Activated naive CD4-positive, alpha-beta T cell treated with anti-CD3 and anti-CD28 coated beads for 36 hours (primary cell): Measurements from ENCODE around the gene OR4K15. TPM values are rescaled to one million over a fixed set of nuclear protein-coding genes. Genes with fewer than 3 reads are reported as not detected.
A peak's percentile ranks its signal among the peaks of the same experiment; 100 is the strongest.
"Not testable (repeated sequence)": the region's sequence is repeated elsewhere in the genome, so short reads cannot be mapped to it uniquely, and the experiment has no call there.

Experiments
- CTCF ChIA-PET: fragments of 350-600 bp; sonication (Branson Sonifier 250); formaldehyde crosslinking; loops from one replicate; lab custom pipeline; 2021; ENCODE audit warnings: antibody characterized with exemption; lab: Charles Lee
- DNase-seq: peaks from one replicate; pipeline ENCODE4 v3.0.0-alpha.2; 2020
- H3K27ac Mint-ChIP-seq: one replicate; pipeline ENCODE4 v1.8.0; 2021; ENCODE audit warnings: mild to moderate bottlenecking, mixed read lengths
- H3K27me3 Mint-ChIP-seq: one replicate; pipeline ENCODE4 v1.8.0; 2021; ENCODE audit warnings: low read depth, mixed read lengths
- H3K36me3 Mint-ChIP-seq: one replicate; pipeline ENCODE4 v1.8.0; 2021; ENCODE audit warnings: low read depth, mixed read lengths
- H3K4me1 Mint-ChIP-seq: one replicate; pipeline ENCODE4 v1.8.0; 2021; ENCODE audit warnings: low read depth, mixed read lengths
- H3K4me3 Mint-ChIP-seq: one replicate; pipeline ENCODE4 v1.8.0; 2021; ENCODE audit warnings: mild to moderate bottlenecking, moderate library complexity, mixed read lengths
- H3K9me3 Mint-ChIP-seq: one replicate; pipeline ENCODE4 v1.8.0; 2021; ENCODE audit warnings: mixed read lengths
- intact Hi-C: fragments of 100-400 bp; cut with micrococcal nuclease; formaldehyde crosslinking; loops from one replicate; pipeline ENCODE4 v1.15.1; 2023
- total RNA-seq, 2 experiments: library from RNA; stranded (reverse); gene quantifications; one replicate each; pipeline ENCODE4 v1.2.3, GENCODE V29; 2021

Gene OR4K15
- not detected for total RNA-seq

- CTCF ChIA-PET: no interaction called here
- Mint-ChIP-seq H3K9me3 (peaks cover 3% of the 10 kb centered on the region), H3K27ac (no peak within 1 kb of the TSS), H3K4me3 (no peak within 1 kb of the TSS), H3K27me3 (no peaks in the 10 kb centered on the region), H3K4me1 (peaks cover 33% of the 10 kb centered on the region), H3K36me3 (no peaks in the 10 kb centered on the region)
- DNase-seq: no peak
- intact Hi-C loops: no loop called here
These were observed at the start of gene OR4K15 for GRCh38 chr14:19975291-19975690. Gene OR4K15 (plus strand): TSS chr14:19975591. CDS start chr14:19975591, 0 bp downstream.

- Mint-ChIP-seq H3K27ac (no peak within 1 kb of the TSS), H3K4me1 (no peaks in the 10 kb centered on the region), H3K27me3 (peaks cover 1% of the 10 kb centered on the region), H3K4me3 (no peak within 1 kb of the TSS), H3K36me3 (no peaks in the 10 kb centered on the region), H3K9me3 (no peaks in the 10 kb centered on the region)
- CTCF ChIA-PET: no interaction called here
- intact Hi-C loops: no loop called here
- no peak for DNase-seq
These were observed 44.8 kb upstream of the OR4K15 start, which contains the start of gene OR4K1 for GRCh38 chr14:19930617-19931016. Gene OR4K1 (plus strand): TSS chr14:19930917. CDS start chr14:19935667, 4,750 bp downstream.

- intact Hi-C loops: no loop called here
- CTCF ChIA-PET: no interaction called here
- H3K36me3 Mint-ChIP-seq: no peaks in the 10 kb centered on the region
- H3K4me1 Mint-ChIP-seq: no peaks in the 10 kb centered on the region
- H3K9me3 Mint-ChIP-seq: no peaks in the 10 kb centered on the region
- no peaks in the 10 kb centered on the region for H3K27me3 Mint-ChIP-seq
- DNase-seq: no peak
- no peak overlapping the region for H3K27ac Mint-ChIP-seq
- no peak overlapping the region for H3K4me3 Mint-ChIP-seq
These were observed 33.7 kb upstream of the OR4K15 start for GRCh38 chr14:19941668-19942067.

GRCh38 chr14:19947413-19948090 lies 27.8 kb upstream of the OR4K15 start:
- no peaks in the 10 kb centered on the region for H3K36me3 Mint-ChIP-seq
- H3K27ac Mint-ChIP-seq: no peak overlapping the region
- H3K4me1 Mint-ChIP-seq: no peaks in the 10 kb centered on the region
- no peak for DNase-seq
- no peaks in the 10 kb centered on the region for H3K27me3 Mint-ChIP-seq
- CTCF ChIA-PET: no interaction called here
- H3K4me3 Mint-ChIP-seq: no peak overlapping the region
- H3K9me3 Mint-ChIP-seq: peaks cover 2% of the 10 kb centered on the region
- intact Hi-C loops: no loop called here

GRCh38 chr14:19949218-19949617 lies 26.2 kb upstream of the OR4K15 start:
- no peaks in the 10 kb centered on the region for H3K27me3 Mint-ChIP-seq
- no peak for DNase-seq
- no peaks in the 10 kb centered on the region for H3K36me3 Mint-ChIP-seq
- H3K4me3 Mint-ChIP-seq: no peak overlapping the region
- CTCF ChIA-PET: no interaction called here
- intact Hi-C loops: no loop called here
- no peak overlapping the region for H3K27ac Mint-ChIP-seq
- peaks cover 2% of the 10 kb centered on the region for H3K9me3 Mint-ChIP-seq
- no peaks in the 10 kb centered on the region for H3K4me1 Mint-ChIP-seq

GRCh38 chr14:19969735-19970134 lies 5.7 kb upstream of the OR4K15 start:
- H3K4me1 Mint-ChIP-seq: peaks cover 27% of the 10 kb centered on the region
- H3K9me3 Mint-ChIP-seq, DNase-seq, CTCF ChIA-PET, H3K36me3 Mint-ChIP-seq, H3K4me3 Mint-ChIP-seq, intact Hi-C loops, H3K27ac Mint-ChIP-seq, H3K27me3 Mint-ChIP-seq: not testable (repeated sequence)

GRCh38 chr14:19974844-19975243 lies 547 bp upstream of the OR4K15 start:
- intact Hi-C loops: no loop called here
- Mint-ChIP-seq H3K27ac (no peak overlapping the region), H3K36me3 (no peaks in the 10 kb centered on the region), H3K9me3 (no peaks in the 10 kb centered on the region), H3K4me1 (peaks cover 33% of the 10 kb centered on the region), H3K27me3 (no peaks in the 10 kb centered on the region), H3K4me3 (no peak overlapping the region)
- CTCF ChIA-PET: no interaction called here
- peak; percentile 40 for DNase-seq

GRCh38 chr14:19993438-19993837 lies 18.0 kb downstream of the OR4K15 start:
- no peak overlapping the region for H3K27ac Mint-ChIP-seq
- CTCF ChIA-PET: no interaction called here
- H3K27me3 Mint-ChIP-seq: no peaks in the 10 kb centered on the region
- H3K36me3 Mint-ChIP-seq: no peaks in the 10 kb centered on the region
- intact Hi-C loops: no loop called here
- no peak overlapping the region for H3K4me3 Mint-ChIP-seq
- H3K4me1 Mint-ChIP-seq: no peaks in the 10 kb centered on the region
- no peaks in the 10 kb centered on the region for H3K9me3 Mint-ChIP-seq
- no peak for DNase-seq

- intact Hi-C loops: no loop called here
- Mint-ChIP-seq H3K36me3 (no peaks in the 10 kb centered on the region), H3K27ac (no peak within 1 kb of the TSS), H3K27me3 (no peaks in the 10 kb centered on the region), H3K9me3 (peaks cover 2% of the 10 kb centered on the region), H3K4me1 (no peaks in the 10 kb centered on the region), H3K4me3 (no peak within 1 kb of the TSS)
- no peak for DNase-seq
- CTCF ChIA-PET: interaction anchor here (1.1 to 1.2 kb wide), 2 partner anchors 11 to 12 kb away, joined by 3 read pairs; no protein-coding TSS in a partner anchor
These were observed 26.5 kb downstream of the OR4K15 start, which contains the start of gene OR4Q2 for GRCh38 chr14:20001863-20002262. Gene OR4Q2 (plus strand): TSS chr14:20002163.

- CTCF ChIA-PET: interaction anchor here (1.1 kb wide), 1 partner anchor 11 kb away, joined by 3 read pairs; no protein-coding TSS in a partner anchor
- no peak for DNase-seq
- Mint-ChIP-seq H3K27me3 (no peaks in the 10 kb centered on the region), H3K27ac (no peak overlapping the region), H3K4me3 (no peak overlapping the region), H3K4me1 (no peaks in the 10 kb centered on the region), H3K9me3 (peaks cover 2% of the 10 kb centered on the region), H3K36me3 (no peaks in the 10 kb centered on the region)
- intact Hi-C loops: no loop called here
These were observed 26.9 kb downstream of the OR4K15 start for GRCh38 chr14:20002319-20002718.

GRCh38 chr14:20008156-20008555 lies 32.8 kb downstream of the OR4K15 start:
- Mint-ChIP-seq H3K9me3 (peaks cover 8% of the 10 kb centered on the region), H3K27me3 (no peaks in the 10 kb centered on the region), H3K4me1 (no peaks in the 10 kb centered on the region), H3K4me3 (no peak overlapping the region), H3K36me3 (no peaks in the 10 kb centered on the region), H3K27ac (no peak overlapping the region)
- CTCF ChIA-PET: no interaction called here
- no peak for DNase-seq
- intact Hi-C loops: no loop called here

GRCh38 chr14:20019257-20019865 lies 44.0 kb downstream of the OR4K15 start, which contains the start of gene OR4K14:
Gene OR4K14 (minus strand): TSS chr14:20019307. CDS start chr14:20015193, 4,114 bp downstream.
- intact Hi-C loops: no loop called here
- CTCF ChIA-PET: no interaction called here
- H3K27ac Mint-ChIP-seq: no peak within 1 kb of the TSS
- no peak for DNase-seq
- no peaks in the 10 kb centered on the region for H3K36me3 Mint-ChIP-seq
- no peaks in the 10 kb centered on the region for H3K4me1 Mint-ChIP-seq
- peaks cover 3% of the 10 kb centered on the region for H3K27me3 Mint-ChIP-seq
- H3K9me3 Mint-ChIP-seq: peaks cover under 1% of the 10 kb centered on the region
- no peak within 1 kb of the TSS for H3K4me3 Mint-ChIP-seq
